Mucosa of stomach (tissue), 1 donor: Measurements from ENCODE around the gene CDKAL1.
"Not testable (repeated sequence)": the region's sequence is repeated elsewhere in the genome, so short reads cannot be mapped to it uniquely, and the experiment has no call there.

Source experiments
- H3K27me3 ChIP-seq: one replicate; pipeline ENCODE4 v1.7.0; 2013; ENCODE audit warnings: mild to moderate bottlenecking, low read length; ENCODE audit not compliant: control insufficient read depth, insufficient read depth
- H3K36me3 ChIP-seq: one replicate; pipeline ENCODE4 v1.7.0; 2013; ENCODE audit warnings: low read length; ENCODE audit not compliant: control insufficient read depth, insufficient read depth
- H3K4me1 ChIP-seq: one replicate; pipeline ENCODE4 v1.7.0; 2013; ENCODE audit warnings: mild to moderate bottlenecking, low read length; ENCODE audit not compliant: control insufficient read depth, insufficient read depth
- H3K4me3 ChIP-seq: one replicate; pipeline ENCODE4 v1.7.0; 2013; ENCODE audit warnings: low read length
- H3K9ac ChIP-seq: one replicate; pipeline ENCODE4 v1.7.0; 2013; ENCODE audit warnings: mild to moderate bottlenecking, low read length, moderate library complexity
- H3K9me3 ChIP-seq: one replicate; pipeline ENCODE4 v1.7.0; 2013; ENCODE audit warnings: mild to moderate bottlenecking, low read length, moderate library complexity; ENCODE audit not compliant: control insufficient read depth
- donor health status: Pancreatic carcinoma.

Gene CDKAL1

DNA sequence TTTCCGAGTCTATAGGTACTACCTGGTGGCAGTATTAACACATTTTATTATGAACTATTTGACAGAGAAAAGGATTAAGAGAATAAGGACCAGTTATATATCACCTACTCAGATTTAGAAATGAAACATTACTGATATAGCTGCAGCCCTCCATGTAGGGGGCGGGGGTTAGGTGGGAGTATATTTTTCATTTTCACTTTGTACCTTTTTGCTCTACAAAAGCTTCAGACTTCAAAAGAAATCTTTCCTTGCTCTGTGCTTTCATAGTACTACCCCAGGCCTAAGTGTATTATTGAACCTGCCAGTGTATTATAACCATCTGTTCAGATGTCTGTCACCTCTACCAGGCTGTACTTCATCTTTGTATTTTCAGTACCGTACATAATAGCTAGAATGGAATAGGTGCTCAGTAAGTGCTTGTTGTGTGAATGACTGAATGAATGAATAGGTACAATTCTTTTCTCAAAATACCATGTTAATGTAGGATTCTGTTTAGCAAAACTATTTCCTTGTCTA is 43.0 kb downstream of the CDKAL1 start:
- Histone ChIP-seq H3K4me1 (no peaks in the 10 kb centered on the region), H3K4me3 (no peak overlapping the region), H3K27me3 (no peaks in the 10 kb centered on the region), H3K9ac (no peak overlapping the region), H3K9me3 (no peaks in the 10 kb centered on the region), H3K36me3 (no peaks in the 10 kb centered on the region)

GRCh38 chr6:20581070-20581469 is 46.8 kb downstream of the CDKAL1 start:
- no peaks in the 10 kb centered on the region for H3K9me3 ChIP-seq
- H3K4me3 ChIP-seq: no peak overlapping the region
- no peaks in the 10 kb centered on the region for H3K4me1 ChIP-seq
- H3K36me3 ChIP-seq: no peaks in the 10 kb centered on the region
- H3K27me3 ChIP-seq: no peaks in the 10 kb centered on the region
- H3K9ac ChIP-seq: no peak overlapping the region

DNA sequence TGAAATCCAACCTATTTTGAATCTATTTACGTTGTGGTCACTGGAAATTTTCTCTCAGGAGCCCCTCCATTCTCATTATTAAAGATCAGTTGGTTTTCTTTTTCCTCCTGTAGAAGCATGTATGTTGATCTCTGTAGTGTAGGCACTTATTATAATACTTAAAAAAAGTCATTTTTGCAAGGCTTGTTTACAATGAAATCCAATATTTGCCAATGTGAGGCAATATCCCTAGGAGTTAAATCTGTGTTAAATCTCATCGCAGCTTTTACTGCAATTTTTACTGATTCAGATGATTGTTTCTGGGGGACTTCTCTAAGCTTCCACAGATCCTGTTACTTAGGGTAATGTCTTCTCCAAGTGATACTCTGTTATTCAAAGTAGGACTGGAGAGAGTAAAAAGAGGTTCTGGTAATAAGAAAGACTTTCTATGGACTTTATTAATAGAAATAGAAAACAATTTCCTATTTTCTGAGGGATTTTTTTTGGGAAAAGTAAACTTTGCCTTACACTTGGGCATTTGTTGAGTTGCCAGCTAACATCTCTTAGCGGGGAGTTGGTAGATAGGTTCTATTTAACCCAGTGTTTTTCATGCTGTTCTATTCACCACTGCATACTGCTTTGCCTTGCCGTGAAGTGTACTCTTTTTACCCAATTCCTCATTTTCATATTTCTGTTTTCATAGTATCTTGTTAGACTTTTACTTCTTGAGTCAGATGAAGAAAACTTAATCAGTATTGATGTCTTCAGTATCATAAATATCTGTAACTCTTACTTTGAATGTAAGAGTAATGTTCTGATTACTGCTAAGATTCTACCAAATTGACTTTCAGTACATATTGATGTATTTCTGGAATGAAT is 48.6 kb downstream of the CDKAL1 start:
- Histone ChIP-seq H3K27me3 (no peaks in the 10 kb centered on the region), H3K9me3 (no peaks in the 10 kb centered on the region), H3K4me3 (no peak overlapping the region), H3K36me3 (no peaks in the 10 kb centered on the region), H3K4me1 (no peaks in the 10 kb centered on the region), H3K9ac (no peak overlapping the region)

GRCh38 chr6:20583444-20583800 is 49.2 kb downstream of the CDKAL1 start:
- no peaks in the 10 kb centered on the region for H3K9me3 ChIP-seq
- no peaks in the 10 kb centered on the region for H3K36me3 ChIP-seq
- H3K27me3 ChIP-seq: no peaks in the 10 kb centered on the region
- no peaks in the 10 kb centered on the region for H3K4me1 ChIP-seq
- no peak overlapping the region for H3K9ac ChIP-seq
- H3K4me3 ChIP-seq: no peak overlapping the region

GRCh38 chr6:20584100-20584731 is 50.0 kb downstream of the CDKAL1 start:
- H3K4me1 ChIP-seq: no peaks in the 10 kb centered on the region
- H3K9ac ChIP-seq: no peak overlapping the region
- no peaks in the 10 kb centered on the region for H3K27me3 ChIP-seq
- no peaks in the 10 kb centered on the region for H3K36me3 ChIP-seq
- no peak overlapping the region for H3K4me3 ChIP-seq
- H3K9me3 ChIP-seq: no peaks in the 10 kb centered on the region

GRCh38 chr6:20589266-20589665 is 55.0 kb downstream of the CDKAL1 start:
- Histone ChIP-seq H3K9me3 (no peaks in the 10 kb centered on the region), H3K27me3 (no peaks in the 10 kb centered on the region), H3K36me3 (no peaks in the 10 kb centered on the region), H3K9ac (no peak overlapping the region), H3K4me3 (no peak overlapping the region), H3K4me1 (no peaks in the 10 kb centered on the region)

DNA sequence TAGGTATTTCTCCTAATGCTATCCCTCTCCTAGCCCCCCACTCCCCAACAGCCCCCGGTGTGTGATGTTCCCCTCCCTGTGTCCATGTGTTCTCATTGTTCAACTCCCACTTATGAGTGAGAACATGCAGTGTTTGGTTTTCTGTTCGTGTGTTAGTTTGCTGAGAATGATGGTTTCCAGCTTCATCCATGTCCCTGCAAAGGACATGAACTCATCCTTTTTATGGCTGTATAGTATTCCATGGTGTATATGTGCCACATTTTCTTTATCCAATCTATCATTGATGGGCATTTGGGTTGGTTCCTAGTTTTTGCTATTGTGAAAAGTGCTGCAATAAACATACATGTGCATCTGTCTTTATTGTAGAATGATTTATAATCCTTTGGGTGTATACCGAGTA is 56.2 kb downstream of the CDKAL1 start:
- H3K4me1 ChIP-seq, H3K36me3 ChIP-seq, H3K9ac ChIP-seq, H3K4me3 ChIP-seq, H3K9me3 ChIP-seq, H3K27me3 ChIP-seq: not testable (repeated sequence)

DNA sequence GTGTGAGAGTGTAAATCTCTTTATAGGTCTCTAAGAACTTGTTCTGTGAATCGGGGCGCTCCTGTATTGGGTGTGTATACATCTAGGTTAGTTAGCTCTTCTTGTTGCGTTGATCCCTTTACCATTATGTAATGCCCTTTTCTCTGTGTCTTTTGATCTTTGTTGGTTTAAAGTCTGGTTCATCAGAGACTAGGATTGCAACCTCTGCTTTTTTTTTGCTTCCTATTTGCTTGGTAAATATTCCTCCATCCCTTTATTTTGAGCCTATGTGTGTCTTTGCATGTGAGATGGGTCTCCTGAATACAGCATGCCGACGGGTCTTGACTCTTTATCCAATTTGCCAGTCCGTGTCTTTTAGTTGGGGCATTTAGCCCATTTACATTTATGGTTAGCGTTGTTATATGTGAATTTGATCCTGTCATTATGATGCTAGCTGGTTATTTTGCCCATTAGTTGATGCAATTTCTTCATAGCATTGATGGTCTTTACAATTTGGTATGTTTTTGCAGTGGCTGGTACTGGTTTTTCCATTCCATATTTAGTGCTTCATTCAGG is 60.1 kb downstream of the CDKAL1 start:
- H3K4me1 ChIP-seq, H3K9ac ChIP-seq, H3K27me3 ChIP-seq, H3K9me3 ChIP-seq, H3K4me3 ChIP-seq, H3K36me3 ChIP-seq: not testable (repeated sequence)

DNA sequence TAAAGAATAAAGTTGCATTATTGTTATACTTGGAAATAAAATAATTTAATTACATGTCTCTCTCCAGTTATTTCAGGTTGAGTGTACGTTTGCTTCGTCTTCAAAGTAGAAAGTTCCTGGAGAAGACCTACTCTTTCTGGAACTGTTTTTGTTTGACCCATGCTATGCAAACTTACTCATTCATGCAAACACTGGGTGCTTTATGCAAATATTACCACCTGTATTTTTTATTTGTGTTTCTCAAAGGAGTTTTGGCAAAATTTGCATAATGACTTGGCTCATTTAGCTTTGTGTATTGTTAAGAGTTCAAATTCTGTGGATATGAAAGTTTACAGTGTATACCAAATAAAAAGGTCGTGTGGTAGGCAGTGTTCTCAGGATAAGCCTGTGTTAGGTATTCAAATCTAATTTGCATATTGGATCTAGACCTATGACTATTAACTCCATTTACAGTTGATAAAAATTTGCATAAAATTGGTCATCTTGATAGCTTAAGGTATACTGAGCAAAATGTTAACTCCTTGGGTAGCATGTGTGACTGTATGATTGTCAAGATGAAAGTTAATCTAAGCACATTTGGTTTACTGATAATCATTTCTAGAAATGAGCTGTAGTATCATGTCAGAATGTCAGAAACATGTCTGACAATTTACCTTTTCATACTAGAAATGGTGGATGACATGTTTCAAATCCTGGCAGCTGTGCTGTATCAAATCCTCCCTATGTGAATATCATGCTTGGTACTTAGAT is 65.2 kb downstream of the CDKAL1 start:
- no peak overlapping the region for H3K9ac ChIP-seq
- H3K9me3 ChIP-seq: no peaks in the 10 kb centered on the region
- no peaks in the 10 kb centered on the region for H3K36me3 ChIP-seq
- no peaks in the 10 kb centered on the region for H3K27me3 ChIP-seq
- H3K4me3 ChIP-seq: no peak overlapping the region
- H3K4me1 ChIP-seq: peaks cover 4% of the 10 kb centered on the region

- Histone ChIP-seq H3K4me3 (no peak overlapping the region), H3K9me3 (no peaks in the 10 kb centered on the region), H3K4me1 (peaks cover 4% of the 10 kb centered on the region), H3K9ac (no peak overlapping the region), H3K36me3 (no peaks in the 10 kb centered on the region), H3K27me3 (no peaks in the 10 kb centered on the region)
Observed at GRCh38 chr6:20600831-20601230, 66.6 kb downstream of the CDKAL1 start.

DNA sequence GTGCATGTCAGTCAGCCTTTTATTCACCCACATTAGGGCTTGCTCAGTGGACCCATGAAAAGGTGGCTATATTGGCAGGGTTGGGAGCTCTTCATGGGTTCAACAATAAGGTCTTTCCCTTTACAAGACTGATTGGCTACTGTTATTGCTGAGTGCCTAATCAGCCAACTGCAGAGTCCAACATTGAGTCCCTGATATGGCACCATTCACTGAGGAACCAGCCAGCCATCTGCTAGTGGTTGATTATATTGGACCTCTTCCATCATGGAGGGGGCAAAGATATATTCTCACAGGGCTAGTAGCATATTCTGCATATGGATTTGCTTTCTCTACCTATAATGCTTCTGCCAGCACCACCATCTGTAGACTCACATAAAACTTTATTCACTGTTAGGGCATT is 69.9 kb downstream of the CDKAL1 start:
- H3K4me3 ChIP-seq: no peak overlapping the region
- no peaks in the 10 kb centered on the region for H3K27me3 ChIP-seq
- H3K9me3 ChIP-seq: no peaks in the 10 kb centered on the region
- no peak overlapping the region for H3K9ac ChIP-seq
- H3K36me3 ChIP-seq: no peaks in the 10 kb centered on the region
- H3K4me1 ChIP-seq: peaks cover 4% of the 10 kb centered on the region

GRCh38 chr6:20605061-20605460 is 70.8 kb downstream of the CDKAL1 start:
- H3K4me1 ChIP-seq: no peaks in the 10 kb centered on the region
- no peaks in the 10 kb centered on the region for H3K27me3 ChIP-seq
- H3K9ac ChIP-seq: no peak overlapping the region
- no peaks in the 10 kb centered on the region for H3K9me3 ChIP-seq
- H3K36me3 ChIP-seq: no peaks in the 10 kb centered on the region
- no peak overlapping the region for H3K4me3 ChIP-seq
